HG03135 (cell line): ENCODE data around the gene SPRED1.
"Not testable (repeated sequence)": the region's sequence is repeated elsewhere in the genome, so short reads cannot be mapped to it uniquely, and the experiment has no call there.

Source experiments
- ATAC-seq: cut with Tn5 transposase; IDR thresholded peaks from one replicate; pipeline ENCODE4 v1.9.1; 2021; ENCODE audit warnings: mild to moderate bottlenecking, moderate library complexity; ENCODE audit not compliant: unreplicated experiment

The SPRED1 gene

GRCh38 chr15:38275959-38276358 lies 23.3 kb downstream of the SPRED1 start:
- no peak for ATAC-seq

- not testable (repeated sequence) for ATAC-seq
Observed at GRCh38 chr15:38277281-38277680, 24.6 kb downstream of the SPRED1 start.

- no peak for ATAC-seq
Observed at GRCh38 chr15:38281031-38281430, 28.4 kb downstream of the SPRED1 start.

- no peak for ATAC-seq
Observed at GRCh38 chr15:38283010-38283409, 30.4 kb downstream of the SPRED1 start.

GRCh38 chr15:38285456-38285855 lies 32.8 kb downstream of the SPRED1 start:
- no peak for ATAC-seq

GRCh38 chr15:38294126-38294525 lies 41.5 kb downstream of the SPRED1 start:
- ATAC-seq, result no peak

- ATAC-seq, result no peak
Observed at GRCh38 chr15:38297623-38298388, 45.2 kb downstream of the SPRED1 start.

GRCh38 chr15:38299216-38299615 lies 46.6 kb downstream of the SPRED1 start:
- ATAC-seq, result no peak

GRCh38 chr15:38300395-38300794 lies 47.8 kb downstream of the SPRED1 start:
- no peak for ATAC-seq

- no peak for ATAC-seq
Observed at GRCh38 chr15:38304481-38304880, 51.8 kb downstream of the SPRED1 start.

- no peak for ATAC-seq
Observed at GRCh38 chr15:38307251-38307650, 54.6 kb downstream of the SPRED1 start.

GRCh38 chr15:38307861-38308641 lies 55.4 kb downstream of the SPRED1 start:
- no peak for ATAC-seq

- no peak for ATAC-seq
Observed at GRCh38 chr15:38308797-38309196, 56.2 kb downstream of the SPRED1 start.

- ATAC-seq, result no peak
Observed at GRCh38 chr15:38312190-38312589, 59.6 kb downstream of the SPRED1 start.

- ATAC-seq, result no peak
Observed at GRCh38 chr15:38316311-38316710, 63.7 kb downstream of the SPRED1 start.

GRCh38 chr15:38320181-38320580 lies 67.5 kb downstream of the SPRED1 start:
- ATAC-seq, result no peak

GRCh38 chr15:38320866-38321265 lies 68.2 kb downstream of the SPRED1 start:
- no peak for ATAC-seq

- no peak for ATAC-seq
Observed at GRCh38 chr15:38323895-38324294, 71.3 kb downstream of the SPRED1 start.

- ATAC-seq, result no peak
Observed at GRCh38 chr15:38324939-38325647, 72.5 kb downstream of the SPRED1 start.

GRCh38 chr15:38325648-38325990 lies 73.0 kb downstream of the SPRED1 start:
- no peak for ATAC-seq

GRCh38 chr15:38332711-38333110 lies 80.1 kb downstream of the SPRED1 start:
- ATAC-seq, result no peak

- no peak for ATAC-seq
Observed at GRCh38 chr15:38335116-38335515, 82.5 kb downstream of the SPRED1 start.
